Vagina (tissue), 2 donors: ENCODE results near the gene C2CD4A.

Experiments
- POLR2A ChIP-seq, 2 donors: fragments of 450-650 bp; IDR thresholded peaks; one replicate each; pipeline ENCODE4 v1.6.1; 2017; ENCODE audit warnings: antibody characterized with exemption in 2 of 2, mild to moderate bottlenecking in 2 of 2, moderate library complexity in 2 of 2
- POLR2AphosphoS5 ChIP-seq, 2 donors: sonication (generic); formaldehyde crosslinking; IDR thresholded peaks; one replicate each; pipeline ENCODE4 v1.9.0; 2017; ENCODE audit warnings: antibody characterized with exemption in 2 of 2, mild to moderate bottlenecking in 2 of 2, low read depth in 1 of 2; ENCODE audit not compliant: insufficient read depth in 1 of 2

DNA sequence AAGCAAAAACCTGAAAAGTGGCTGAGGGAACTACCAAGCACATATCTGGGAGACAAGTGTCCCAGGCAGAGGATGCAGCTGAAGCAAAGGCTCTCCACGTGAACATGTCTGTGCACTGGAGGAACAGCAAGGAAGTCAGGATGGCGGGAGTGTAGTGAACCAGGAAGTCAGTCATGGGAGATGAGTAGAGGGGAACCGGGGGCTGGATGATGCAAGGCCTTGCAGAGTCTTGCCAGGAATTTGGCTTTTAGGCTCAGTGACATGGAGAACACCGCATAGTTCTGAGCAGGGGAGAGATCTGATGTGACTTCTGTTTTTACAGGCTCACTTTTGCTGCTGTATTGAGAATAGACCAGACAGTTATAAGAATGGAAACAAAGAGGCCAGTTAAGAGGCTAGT is 19.0 kb downstream of the C2CD4A start:
- TF ChIP-seq POLR2AphosphoS5 (IDR thresholded peaks at IDR 0.05; ENCODE audit: insufficient read depth in 1 of 2, low read depth in 1 of 2) (no peak), POLR2A (IDR thresholded peaks at IDR 0.05) (no peak)
